GM19395 (cell line): Measurements from ENCODE around the gene CGB2.
"Not testable (repeated sequence)": the region's sequence is repeated elsewhere in the genome, so short reads cannot be mapped to it uniquely, and the experiment has no call there.

Source experiments
- ATAC-seq: cut with Tn5 transposase; IDR thresholded peaks from one replicate; pipeline ENCODE4 v1.9.1; 2021; ENCODE audit warnings: mild to moderate bottlenecking, moderate library complexity; ENCODE audit not compliant: unreplicated experiment

The CGB2 gene

DNA sequence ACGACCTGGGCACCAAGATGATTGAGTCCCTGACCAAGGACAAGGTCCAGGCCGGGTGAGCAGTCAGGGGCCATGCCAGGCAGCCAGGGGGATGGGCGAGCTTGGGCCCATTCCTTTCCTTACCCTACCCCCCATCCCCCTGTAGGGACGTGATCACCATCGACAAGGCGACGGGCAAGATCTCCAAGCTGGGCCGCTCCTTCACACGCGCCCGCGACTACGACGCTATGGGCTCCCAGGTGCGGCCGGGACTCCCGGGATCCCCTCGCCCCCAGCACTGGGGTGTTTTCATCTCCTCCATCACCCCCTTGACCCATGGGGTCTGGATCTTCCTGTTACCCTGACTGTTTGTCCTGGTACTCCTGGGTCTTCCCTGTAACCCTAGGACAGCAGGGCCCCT lies 21.9 kb upstream of the CGB2 start:
- no peak for ATAC-seq

DNA sequence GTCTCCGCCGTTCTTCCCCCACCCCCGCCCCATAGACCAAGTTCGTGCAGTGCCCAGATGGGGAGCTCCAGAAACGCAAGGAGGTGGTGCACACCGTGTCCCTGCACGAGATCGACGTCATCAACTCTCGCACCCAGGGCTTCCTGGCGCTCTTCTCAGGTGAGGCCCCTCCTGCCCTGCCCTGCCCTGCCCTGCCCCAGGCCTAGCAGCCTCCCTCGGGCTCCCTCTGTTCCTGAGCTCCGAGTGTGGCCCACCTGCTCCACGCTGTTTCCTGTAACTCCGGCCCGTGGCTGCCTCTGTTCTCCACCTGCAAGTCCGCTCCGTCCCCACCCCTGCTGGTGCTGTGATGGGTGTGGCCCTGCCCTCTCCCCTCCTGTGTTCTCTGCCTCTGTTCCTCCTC lies 21.2 kb upstream of the CGB2 start:
- ATAC-seq, result no peak

DNA sequence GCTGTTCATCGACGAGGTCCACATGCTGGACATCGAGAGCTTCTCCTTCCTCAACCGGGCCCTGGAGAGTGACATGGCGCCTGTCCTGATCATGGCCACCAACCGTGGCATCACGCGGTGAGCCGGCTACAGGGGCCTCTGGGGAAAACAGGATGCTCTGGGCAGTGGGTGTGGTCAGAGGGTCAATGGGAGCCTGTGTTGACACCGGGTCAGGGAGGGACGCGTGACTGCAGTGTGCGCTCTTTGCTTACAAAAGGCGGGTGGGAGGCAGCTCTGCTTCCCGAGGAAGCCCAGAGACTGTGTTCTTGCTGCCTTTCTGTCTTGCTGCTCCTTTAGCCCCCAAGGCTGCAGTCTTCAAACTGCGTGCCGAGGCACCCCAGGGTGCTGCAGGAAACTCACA lies 20.5 kb upstream of the CGB2 start:
- no peak for ATAC-seq

DNA sequence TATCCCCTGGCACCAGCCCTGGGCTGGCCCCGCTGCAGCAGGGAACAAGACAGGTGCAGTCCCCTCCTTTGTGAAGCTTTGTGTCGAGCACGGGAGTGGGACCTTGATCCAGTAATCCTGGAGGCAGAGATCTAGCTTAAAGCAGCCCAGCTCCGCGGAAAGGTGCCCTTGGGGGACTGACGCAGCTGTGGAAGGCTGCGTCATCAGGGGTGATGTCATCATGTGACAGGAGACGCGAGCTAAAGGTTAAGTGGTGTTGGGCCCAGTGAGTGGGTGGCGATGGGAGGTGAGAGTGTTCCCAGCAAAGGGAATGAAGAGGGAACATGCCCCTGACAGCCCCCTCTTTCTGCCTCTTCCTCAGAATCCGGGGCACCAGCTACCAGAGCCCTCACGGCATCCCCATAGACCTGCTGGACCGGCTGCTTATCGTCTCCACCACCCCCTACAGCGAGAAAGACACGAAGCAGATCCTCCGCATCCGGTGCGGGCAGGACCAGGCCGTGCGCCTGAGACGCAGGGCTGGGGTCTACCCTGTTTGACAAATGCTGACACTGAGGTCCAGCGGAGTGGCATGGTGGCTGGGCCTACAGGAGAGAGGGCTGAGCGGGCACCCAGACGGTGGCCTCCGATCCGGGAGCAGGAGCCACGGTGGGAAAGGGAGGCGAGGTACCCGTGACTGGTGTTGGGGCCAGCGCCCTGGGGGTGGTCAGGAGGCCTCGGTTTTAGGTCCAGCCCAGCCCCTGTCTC lies 17.4 kb upstream of the CGB2 start:
- ATAC-seq, result no peak

DNA sequence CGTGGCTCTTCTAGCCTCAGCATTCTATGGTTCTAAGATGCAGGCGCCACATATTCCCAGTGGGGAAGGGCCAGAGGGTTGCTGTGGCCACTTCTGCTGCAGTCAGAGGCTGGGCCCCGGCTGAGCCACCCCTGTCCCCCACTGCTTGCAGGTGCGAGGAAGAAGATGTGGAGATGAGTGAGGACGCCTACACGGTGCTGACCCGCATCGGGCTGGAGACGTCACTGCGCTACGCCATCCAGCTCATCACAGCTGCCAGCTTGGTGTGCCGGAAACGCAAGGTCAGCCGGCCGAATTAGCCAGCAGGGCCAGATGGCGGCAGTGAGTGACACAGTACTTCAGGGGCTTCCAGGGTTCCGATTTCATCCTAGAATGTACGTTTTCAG lies 16.8 kb upstream of the CGB2 start:
- no peak for ATAC-seq

DNA sequence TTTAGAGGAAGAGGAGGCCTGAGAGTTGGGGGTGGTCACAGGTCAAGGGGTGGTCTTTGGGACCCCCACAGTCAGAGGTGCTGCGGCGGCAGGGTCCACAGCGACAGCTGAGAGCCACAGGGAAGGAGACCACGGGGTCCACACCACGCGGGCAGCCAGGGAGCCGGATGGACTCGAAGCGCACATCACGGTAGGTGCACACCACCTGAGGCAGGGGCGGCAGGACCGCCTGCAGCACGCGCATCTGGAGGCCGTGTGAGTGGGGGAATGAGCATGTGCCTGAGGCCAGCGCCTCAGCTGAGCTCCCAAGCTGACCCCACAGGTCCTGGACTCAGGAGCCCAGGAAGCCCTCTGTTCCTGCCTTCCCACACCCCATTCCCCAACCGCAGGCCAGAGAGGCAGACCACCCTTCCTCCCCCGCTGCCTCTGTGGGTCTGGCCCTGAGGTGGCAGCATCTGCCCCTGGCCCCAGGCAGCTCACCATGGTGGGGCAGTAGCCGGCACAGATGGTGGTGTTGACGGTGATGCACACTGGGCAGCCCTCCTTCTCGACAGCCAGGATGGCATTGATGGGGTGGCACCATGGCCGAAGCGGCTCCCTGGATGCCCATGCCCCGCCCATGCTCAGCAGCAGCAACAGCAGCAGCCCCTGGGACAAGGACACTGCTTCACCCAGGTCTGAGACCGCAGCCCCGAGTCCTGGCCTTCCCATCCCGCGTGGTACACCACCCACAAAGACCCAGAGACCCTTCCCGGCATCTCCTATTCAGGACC lies 15.4 kb upstream of the CGB2 start:
- ATAC-seq, result no peak

DNA sequence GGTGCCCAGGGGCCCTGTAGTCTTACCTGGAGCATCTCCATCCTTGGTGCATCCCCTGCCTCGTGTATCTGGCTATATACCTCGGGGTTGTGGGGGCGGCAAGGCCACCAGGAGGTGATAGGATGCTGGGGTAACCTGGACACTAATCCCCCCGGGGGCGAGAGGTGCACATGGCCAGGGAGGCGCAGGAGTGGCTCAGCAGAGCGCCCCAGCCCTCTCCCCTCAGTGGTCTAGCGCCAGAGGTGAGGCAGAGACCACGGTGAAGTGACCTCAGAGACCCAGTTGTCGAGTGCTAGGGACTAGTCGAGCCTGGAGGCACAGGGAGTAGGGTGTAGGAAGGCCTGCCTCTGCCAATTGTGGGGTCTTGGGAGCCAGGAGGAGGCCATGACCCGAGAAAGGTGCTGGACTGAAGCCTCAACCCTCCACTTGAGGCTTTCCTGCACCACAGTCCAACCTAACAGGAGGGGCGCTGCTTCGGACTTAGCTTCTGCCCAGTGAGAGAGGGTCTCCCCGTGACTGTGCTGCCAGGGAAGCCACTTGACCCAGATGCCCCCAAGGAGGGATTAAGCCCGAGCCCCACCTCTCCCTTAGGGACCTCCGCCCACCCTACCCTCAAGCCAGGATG lies 14.5 kb upstream of the CGB2 start, which contains the start of gene LHB:
Gene LHB, minus strand, starts transcription at position 51 of the 625 bp plus-strand sequence. Its CDS starts 10 bp downstream, at position 41.
- ATAC-seq, result no peak

DNA sequence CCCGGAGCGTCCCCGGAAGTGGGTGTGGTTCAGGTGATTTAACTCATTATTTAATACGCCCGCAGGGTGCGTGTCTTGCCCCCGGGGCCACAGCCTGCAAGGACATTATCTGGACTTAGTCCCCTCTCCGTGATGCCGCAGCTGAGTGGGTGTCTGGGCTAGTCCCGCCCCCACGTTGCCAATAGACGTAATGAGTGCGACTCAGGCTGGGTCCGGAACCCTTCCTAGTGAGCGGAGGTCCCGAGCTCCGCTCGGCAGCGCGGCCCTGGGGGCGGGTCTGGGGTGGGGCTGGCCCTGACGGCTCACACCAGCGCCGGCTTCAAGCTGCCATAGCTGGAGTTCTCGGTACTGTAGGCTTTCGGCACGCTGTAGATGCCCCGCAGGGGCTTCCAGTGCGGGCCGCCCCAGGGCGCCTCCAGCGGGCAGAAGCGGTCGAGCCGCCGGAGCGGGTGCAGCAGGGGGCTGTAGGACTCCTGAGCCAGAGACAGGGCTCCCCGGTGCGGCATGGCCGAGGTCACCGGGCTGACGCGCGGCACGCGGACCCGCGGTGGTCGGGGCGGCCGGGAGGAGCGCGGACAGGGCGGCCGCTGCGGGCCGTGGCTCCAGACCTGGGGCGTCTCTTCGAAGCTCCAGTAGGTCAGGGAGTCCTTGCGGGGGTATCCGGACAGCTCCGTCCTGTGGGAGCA lies 13.9 kb upstream of the CGB2 start:
- no peak for ATAC-seq

DNA sequence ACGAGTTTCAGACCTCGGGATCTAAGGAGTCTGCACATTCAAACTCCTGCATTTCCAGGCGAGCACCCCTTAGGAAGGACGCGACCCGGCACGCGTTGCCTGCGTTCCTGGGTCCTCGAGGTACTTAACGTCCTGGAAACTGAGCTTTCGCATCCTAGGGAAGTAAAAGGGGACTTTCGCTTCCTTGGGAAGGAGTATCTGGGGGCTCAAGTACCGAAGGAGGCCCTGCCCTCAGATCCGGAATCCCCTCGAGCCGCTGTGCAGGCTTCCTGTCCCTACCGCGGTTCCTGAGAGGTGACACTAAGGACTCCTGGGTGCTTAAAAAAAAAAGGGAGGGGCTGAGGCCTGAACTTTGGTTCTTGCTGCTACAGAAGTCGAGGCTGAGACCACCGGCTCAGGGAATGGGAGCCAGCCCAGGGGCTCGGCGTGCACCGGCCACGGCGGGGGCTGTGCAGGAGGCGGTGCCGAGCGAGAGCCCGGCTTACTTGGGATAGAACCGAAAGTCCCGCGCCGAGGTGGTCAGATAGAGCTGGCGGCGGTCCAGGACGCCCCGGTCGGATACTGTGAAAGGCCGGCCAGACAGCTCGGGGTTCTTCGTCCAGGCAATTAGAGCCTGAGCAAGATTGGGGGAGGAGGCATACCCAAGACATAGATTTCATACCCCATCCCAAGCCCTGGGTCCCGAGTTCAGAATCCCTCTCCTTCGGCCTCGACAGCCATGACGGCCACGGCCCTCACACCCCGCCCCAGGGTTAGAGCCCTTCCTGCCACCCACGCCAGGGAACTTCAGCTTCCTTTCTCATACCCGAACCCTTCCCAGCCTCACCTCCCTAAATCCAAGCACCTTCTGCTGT lies 13.1 kb upstream of the CGB2 start:
- not testable (repeated sequence) for ATAC-seq

DNA sequence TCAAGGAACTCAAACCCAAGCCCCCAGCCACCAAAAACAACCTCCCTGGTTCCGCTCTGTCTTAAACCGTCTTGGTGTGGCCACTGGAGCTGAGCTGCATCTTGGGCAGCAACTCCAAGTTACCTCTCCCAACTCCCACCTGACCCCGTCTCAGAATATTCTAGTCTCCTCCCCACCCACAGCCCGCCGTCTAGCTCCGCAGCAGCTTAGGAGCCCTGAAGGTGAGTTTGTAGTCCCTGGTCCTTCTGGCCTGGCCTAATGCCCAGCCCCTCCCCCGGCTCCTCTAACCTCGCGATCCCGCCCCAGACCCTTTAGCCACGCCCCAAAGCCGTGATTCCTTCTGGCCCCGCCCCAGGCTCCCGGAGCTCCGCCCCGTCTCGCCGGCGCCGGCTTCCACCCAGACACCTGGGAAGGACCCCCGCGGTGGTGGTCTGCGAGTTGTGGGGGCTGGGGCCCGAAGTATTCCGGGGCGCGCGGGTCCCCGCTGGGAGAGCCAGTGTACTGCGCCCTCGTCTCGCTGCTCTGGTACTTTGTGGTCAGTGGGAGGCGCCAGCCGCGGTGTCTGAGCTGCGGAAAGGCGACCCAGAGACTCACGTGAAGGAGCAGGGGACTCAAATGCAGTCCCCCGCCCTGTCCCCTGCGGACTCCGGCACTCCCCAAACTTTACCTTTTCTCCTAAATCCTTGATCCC lies 12.3 kb upstream of the CGB2 start:
- ATAC-seq, result no peak

DNA sequence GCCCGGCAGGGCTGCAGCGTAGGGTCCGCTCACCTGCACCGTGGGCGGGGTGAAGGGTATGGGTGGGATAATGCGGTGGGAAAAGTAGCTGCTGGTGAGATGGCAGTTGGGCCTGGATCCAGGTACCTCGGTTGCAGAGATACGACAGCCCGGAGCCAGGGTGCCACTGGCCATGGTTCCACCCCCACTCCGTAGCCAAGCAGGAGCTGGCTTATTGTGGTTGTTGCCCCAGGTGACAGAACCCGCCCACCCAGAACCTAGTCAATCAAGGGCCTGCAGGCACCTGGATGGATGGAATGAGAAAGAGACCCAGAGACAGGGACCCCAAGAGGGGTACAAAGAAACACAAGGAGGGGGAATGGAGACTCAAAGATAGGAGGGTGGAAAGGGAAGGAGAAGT lies 11.3 kb upstream of the CGB2 start:
- ATAC-seq, result no peak

DNA sequence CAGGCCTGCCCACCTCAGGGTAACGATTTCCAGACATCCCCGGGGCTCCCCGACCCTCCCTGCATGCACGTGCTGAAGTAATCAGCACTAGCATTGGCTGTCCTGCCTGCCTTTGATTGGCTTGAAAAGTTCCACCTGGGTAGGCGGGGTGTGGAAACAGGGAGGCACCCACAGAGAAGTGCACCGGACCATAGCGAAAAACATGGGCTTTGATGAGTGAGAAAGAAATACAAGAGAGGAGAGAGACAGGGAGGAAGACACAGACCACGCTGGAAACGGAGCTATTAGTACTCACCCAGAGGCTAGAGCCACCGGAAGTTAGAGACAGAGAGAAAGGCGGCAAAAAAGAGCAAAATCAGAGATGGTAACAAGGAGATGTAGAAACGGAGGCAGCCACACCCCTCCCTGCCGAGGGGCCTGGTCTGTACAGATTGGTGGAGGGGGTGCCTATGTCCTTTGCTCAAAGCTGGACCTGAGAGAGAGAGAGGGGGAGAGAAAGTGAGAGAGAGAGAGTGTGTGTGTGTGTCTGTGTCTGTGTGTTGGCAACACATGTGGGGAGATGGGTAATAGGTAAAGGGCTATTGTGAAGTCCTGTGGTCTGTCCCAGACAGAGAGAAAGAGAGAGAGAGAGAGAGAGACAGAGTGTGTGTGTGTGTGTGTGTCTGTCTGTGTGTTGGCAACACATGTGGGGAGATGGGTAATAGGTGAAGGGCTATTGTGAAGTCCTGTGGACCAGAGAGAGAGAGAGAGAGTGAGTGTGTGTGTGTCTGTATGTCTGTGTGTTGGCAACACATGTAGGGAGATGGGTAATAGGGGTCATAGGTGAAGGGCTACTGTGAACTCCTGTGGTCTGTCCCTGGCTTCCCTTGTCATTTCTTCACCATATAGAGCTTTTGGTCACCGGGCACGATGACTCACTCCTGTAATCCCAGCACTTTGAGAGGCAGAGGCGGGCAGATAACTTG lies 10.5 kb upstream of the CGB2 start:
- ATAC-seq, result no peak

DNA sequence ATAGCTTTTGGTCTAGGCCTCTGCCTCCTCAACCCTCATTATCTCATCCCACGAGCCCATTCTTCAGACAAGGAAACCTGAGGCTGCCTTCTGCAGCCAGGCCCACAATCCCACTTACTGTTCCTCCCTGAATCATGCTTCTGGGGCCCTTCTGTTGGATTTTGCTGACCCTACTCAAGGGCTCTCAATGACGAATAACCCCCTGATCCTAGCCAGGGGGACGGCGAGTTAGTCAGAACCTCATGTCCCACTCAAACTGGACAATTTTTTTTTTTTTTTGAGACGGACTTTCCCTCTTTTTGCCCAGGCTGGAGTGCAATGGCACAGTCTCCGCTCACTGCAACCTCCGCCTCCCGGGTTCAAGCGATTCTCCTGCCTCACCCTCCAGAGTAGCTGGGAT lies 9.6 kb upstream of the CGB2 start:
- ATAC-seq, result no peak

DNA sequence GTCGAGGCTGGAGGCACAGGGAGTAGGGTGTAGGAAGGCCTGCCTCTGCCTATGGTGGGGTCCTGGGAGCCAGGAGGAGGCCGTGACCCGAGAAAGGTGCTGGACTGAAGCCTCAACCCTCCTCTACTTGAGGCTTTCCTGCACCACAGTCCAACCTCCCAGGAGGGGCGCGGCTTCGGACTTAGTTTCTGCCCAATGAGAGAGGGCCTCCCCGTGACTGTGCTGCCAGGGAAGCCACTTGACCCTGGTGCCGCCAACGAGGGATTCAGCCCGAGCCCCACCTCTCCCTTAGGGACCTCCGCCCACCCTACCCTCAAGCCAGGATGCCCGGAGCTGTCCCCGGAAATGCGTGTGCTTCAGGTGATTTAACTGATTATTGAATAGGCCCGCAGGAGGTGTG lies 7.5 kb upstream of the CGB2 start, which contains the start of gene CGB3:
Gene CGB3, minus strand, starts transcription at position 101 of the 400 bp plus-strand sequence. CDS start 362 bp downstream, outside the sequence.
- ATAC-seq, result not testable (repeated sequence)

DNA sequence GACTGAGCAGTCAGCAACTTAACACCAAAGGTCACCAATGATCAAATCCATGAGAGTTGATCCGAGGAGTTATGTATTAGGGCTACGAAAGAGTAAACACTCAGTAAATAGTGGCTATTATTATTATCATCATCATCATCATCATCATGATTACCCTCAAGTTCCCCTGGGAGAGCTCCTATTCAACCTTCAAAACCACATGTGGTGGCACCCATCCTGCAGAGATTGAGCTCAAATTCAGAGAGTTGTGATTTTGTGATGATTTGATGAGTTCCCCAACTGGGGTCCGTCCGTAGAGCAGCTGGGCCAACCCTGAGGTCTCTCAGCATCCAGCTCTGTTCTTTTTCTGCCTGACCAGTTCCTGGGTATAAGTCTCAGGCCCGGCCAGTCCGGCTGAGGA lies 6.6 kb upstream of the CGB2 start:
- not testable (repeated sequence) for ATAC-seq

DNA sequence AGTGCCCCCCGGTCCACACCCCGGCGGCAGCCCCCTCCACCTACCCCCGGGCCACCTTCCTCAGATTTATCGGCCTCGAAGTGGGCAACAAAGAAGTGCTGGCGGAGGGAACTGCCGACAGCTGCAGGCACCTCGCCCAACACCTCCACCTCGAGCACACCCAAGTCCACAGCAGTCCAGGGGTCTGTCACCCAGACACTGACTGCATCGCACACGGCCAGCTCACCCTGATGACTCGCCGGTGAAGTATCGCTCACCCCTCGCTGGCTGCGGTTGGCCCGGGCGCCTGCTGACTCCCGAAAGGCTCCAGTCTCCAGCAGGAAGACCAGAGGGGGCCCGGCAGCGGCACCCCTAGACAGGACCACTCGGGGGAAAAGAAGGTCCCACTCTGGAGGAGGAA lies 6.1 kb upstream of the CGB2 start:
- not testable (repeated sequence) for ATAC-seq

DNA sequence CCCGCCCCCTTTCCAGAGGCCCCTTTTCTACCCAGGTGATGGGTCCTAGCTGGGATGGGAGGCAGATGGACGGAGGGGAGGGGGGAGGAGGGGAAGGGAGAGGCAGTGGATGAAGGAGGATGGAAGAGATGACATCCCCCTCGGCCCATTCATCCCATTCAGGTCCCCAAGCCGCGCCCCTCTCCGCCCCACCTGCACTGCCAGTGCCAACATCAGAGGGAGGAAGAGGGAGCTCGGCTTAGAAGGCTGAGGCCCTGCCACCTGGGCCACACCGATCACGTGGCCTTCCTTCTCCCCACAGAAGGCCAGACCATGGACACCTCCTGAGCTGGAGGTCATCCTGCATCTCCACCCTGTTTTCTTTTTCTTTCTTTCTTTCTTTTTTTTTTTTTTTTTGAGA lies 3.0 kb upstream of the CGB2 start:
- not testable (repeated sequence) for ATAC-seq

DNA sequence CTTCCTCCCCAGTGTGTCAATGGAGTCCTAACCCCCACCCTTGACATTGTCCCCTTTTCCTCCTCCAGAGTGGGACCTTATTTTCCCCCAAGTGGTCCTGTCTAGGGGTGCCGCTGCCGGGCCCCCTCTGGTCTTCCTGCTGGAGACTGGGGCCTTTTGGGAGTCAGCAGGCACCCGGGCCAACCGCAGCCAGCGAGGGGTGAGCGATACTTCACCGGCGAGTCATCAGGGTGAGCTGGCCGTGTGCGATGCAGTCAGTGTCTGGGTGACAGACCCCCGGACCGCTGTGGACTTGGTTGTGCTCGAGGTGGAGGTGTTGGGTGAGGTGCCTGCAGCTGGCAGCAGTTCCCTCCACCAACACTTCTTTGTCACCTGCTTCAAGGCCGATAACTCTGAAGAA lies 1.9 kb upstream of the CGB2 start:
- ATAC-seq, result not testable (repeated sequence)
